Psoas muscle (tissue), 8 donors: ENCODE measurements around the gene GNAS-AS1. TPM values are rescaled to one million over a fixed set of nuclear protein-coding genes. Genes with fewer than 3 reads are reported as not detected.

Experiments
- ATAC-seq, 4 donors: fragments of 200-7000 bp; cut with Tn5 transposase; one replicate each; pipeline ENCODE4 v1.9.1; 2020; ENCODE audit warnings: moderate library complexity in 3 of 4, mild to moderate bottlenecking in 2 of 4
- DNase-seq, 2 donors: peaks; one replicate each; pipeline ENCODE4 v3.0.0-alpha.2; 2020
- H3K27ac ChIP-seq: fragments of 200-600 bp; one replicate; pipeline ENCODE4 v1.8.0; 2022
- H3K27me3 ChIP-seq, 3 donors: fragments of 200-600 bp in 1 of 3; one replicate each; pipeline versions ENCODE4 v1.6.1 to v1.8.0; 2013 to 2022; ENCODE audit warnings: low read length in 2 of 3, mild to moderate bottlenecking in 2 of 3, moderate library complexity in 1 of 3; ENCODE audit not compliant: insufficient read depth in 3 of 3
- H3K36me3 ChIP-seq, 2 donors: fragments of 200-600 bp in 1 of 2; one replicate each; pipeline versions ENCODE4 v1.6.1 to v1.8.0; 2013 to 2022; ENCODE audit warnings: low read depth in 1 of 2, mild to moderate bottlenecking in 1 of 2, moderate library complexity in 1 of 2; ENCODE audit not compliant: insufficient read depth in 1 of 2
- H3K4me1 ChIP-seq: fragments of 200-600 bp; one replicate; pipeline ENCODE4 v1.8.0; 2022
- H3K4me3 ChIP-seq: fragments of 200-600 bp; one replicate; pipeline ENCODE4 v1.8.0; 2022; ENCODE audit warnings: mild to moderate bottlenecking
- H3K9me3 ChIP-seq: fragments of 200-600 bp; one replicate; pipeline ENCODE4 v1.8.0; 2022
- WGBS, 3 donors: extraction: QIAGEN DNeasy Blood & Tissue Kit; methylation state at CpG; one replicate each; pipeline versions ENCODE4 v1.1.6 to v1.1.7; 2013; 5-methylcytosine and 5-hydroxymethylcytosine counted together
- intact Hi-C, 2 donors: fragments of 100-400 bp; cut with DNase I; formaldehyde crosslinking; loops; one replicate each; pipeline versions ENCODE4 v1.11.0 to v1.14.2; 2022
- polyA plus RNA-seq, 3 donors: library from polyadenylated mRNA; stranded (reverse); fragments of 200-250 nt; gene quantifications; one replicate each; pipeline ENCODE4 v1.2.3, GENCODE V29; 2013
- total RNA-seq, 4 donors: library from RNA; stranded (reverse); fragmentation: NEBNext Ultra II Directional in 2 of 4; extraction: Animal tissue kit (Norgen Biotek cat#: 25700) in 2 of 4; gene quantifications; one replicate each; pipeline versions ENCODE4 v1.2.1 to v1.2.4, GENCODE V29; 2021 to 2023
- TF ChIP-seq, protein P1 (sequence below): fragments of 200-600 bp; IDR thresholded peaks from one replicate; pipeline ENCODE4 v1.8.0; 2022; ENCODE audit warnings: antibody characterized with exemption
- donor health status: healthy with polysubstance abuse.
- donor health status: DM: no; HTN: no; CAD: no; lungs with moderate emphysema.
- donor health status: Bipolar disorder and iron deficiency.
- donor health status: healthy.
- donor health status: DM: yes; HTN: yes; CAD: no.
- donor health status: DM: no; HTN: no; CAD: no.
- donor health status: DM: no; HTN: no; CAD: no.
- donor health status: DM: yes; HTN: yes; CAD: no.

The GNAS-AS1 gene
- total and polyA plus RNA-seq, 7 donors: 0.03 to 1.0 (median 0.40) TPM; not detected in 1

DNA sequence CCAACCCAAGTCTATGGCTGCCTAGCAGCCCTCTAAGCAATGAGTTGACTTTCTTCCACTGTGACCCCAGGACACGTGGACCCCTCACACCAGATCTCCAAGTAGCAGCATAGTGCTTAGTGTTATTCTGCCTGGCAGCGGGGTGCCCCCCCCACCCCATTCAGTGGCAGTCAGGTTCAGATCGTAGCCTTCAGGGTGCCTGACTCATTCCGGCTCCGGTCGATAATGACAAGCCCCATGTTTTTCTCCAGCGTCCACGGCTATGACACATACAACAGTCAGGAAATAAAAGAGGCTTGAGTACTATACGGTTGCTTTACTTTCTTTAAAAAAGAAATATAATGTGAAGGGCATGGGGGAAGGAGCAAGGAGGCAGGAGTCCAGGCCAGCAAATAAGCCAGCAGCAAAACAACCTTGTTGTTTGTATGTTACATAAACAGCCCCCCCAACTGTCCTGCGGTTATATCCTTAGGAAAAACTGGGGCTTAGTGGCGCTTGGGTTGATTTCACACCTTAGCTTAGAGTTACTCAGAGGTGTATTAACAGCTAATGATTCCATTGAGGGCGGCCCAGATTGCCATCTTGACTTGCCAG, 24.9 kb upstream of the GNAS-AS1 start:
- TF ChIP-seq, protein P1, sequence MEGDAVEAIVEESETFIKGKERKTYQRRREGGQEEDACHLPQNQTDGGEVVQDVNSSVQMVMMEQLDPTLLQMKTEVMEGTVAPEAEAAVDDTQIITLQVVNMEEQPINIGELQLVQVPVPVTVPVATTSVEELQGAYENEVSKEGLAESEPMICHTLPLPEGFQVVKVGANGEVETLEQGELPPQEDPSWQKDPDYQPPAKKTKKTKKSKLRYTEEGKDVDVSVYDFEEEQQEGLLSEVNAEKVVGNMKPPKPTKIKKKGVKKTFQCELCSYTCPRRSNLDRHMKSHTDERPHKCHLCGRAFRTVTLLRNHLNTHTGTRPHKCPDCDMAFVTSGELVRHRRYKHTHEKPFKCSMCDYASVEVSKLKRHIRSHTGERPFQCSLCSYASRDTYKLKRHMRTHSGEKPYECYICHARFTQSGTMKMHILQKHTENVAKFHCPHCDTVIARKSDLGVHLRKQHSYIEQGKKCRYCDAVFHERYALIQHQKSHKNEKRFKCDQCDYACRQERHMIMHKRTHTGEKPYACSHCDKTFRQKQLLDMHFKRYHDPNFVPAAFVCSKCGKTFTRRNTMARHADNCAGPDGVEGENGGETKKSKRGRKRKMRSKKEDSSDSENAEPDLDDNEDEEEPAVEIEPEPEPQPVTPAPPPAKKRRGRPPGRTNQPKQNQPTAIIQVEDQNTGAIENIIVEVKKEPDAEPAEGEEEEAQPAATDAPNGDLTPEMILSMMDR: no peak
- DNase-seq (no peak), ATAC-seq (no peak)
- Histone ChIP-seq H3K36me3 (no peaks in the 10 kb centered on the region), H3K4me1 (no peaks in the 10 kb centered on the region), H3K4me3 (no peak overlapping the region), H3K9me3 (no peaks in the 10 kb centered on the region), H3K27me3 (no peaks in the 10 kb centered on the region), H3K27ac (no peak overlapping the region)
- WGBS, 3 donors: 63 to 76% (median 72%) methylated on average over 12 of the region's 12 CpGs
- intact Hi-C loops: loop anchor here in 1 of 2 donors (10.0 kb wide), 1 partner anchor 209 kb away; no protein-coding TSS in a partner anchor

DNA sequence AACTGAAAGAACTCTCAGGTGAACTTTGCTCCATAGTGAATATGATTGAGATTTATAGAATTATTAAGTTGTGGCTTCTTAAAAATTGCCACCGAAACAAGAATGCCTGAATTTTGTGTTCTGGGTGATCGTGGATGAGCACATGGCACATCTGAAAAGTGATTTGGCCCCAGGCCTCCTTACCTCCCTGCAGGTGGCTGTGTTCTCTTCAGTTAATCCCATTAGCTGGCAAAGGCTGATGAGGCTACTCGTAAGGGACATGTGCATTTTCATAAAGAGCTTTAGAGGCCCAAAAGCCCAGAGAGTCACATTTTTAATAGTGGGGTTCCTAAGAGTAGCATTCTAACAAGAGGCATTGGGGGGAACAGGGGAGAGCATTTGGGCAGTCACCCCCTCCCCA, 24.4 kb upstream of the GNAS-AS1 start:
- Histone ChIP-seq H3K4me3 (no peak overlapping the region), H3K4me1 (no peaks in the 10 kb centered on the region), H3K9me3 (no peaks in the 10 kb centered on the region), H3K36me3 (no peaks in the 10 kb centered on the region), H3K27me3 (no peaks in the 10 kb centered on the region), H3K27ac (no peak overlapping the region)
- WGBS, 3 donors: 71 to 89% (median 79%) methylated on average over 3 of the region's 3 CpGs
- DNase-seq (no peak), ATAC-seq (no peak)
- TF ChIP-seq, protein P1: no peak
- intact Hi-C loops: loop anchor here in 1 of 2 donors (10.0 kb wide), 1 partner anchor 210 kb away; no protein-coding TSS in a partner anchor

DNA sequence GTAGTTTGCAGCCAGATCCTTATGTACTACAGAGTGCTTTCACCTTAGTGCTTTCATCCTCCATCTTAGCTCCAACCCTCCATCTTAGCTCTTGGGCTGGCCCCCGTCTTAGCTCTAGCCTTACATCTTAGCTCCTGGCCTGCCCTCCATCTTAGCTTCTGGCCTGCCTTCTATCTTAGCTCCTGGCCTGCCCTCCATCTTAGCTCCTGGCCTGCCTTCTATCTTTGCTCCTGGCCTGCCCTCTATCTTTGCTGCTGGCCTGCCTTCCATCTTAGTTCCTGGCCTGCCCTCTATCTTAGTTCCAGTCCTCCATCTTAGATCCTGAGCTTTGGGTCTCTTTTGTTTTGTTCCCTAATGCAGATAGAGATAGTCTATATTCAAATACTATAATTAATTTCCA, 23.8 kb upstream of the GNAS-AS1 start:
- 94 to 100% (median 98%) methylated on average over 1 of the region's 1 CpG for WGBS, 3 donors
- TF ChIP-seq, protein P1: no peak
- intact Hi-C loops: loop anchor here (5.0 to 10.0 kb wide), 3 partner anchors 210 to 533 kb away; no protein-coding TSS in a partner anchor
- no peaks in the 10 kb centered on the region for H3K9me3 ChIP-seq
- H3K4me3 ChIP-seq: no peak overlapping the region
- H3K27ac ChIP-seq: no peak overlapping the region
- no peaks in the 10 kb centered on the region for H3K36me3 ChIP-seq
- H3K4me1 ChIP-seq: no peaks in the 10 kb centered on the region
- DNase-seq (no peak), ATAC-seq (no peak)
- no peaks in the 10 kb centered on the region for H3K27me3 ChIP-seq

DNA sequence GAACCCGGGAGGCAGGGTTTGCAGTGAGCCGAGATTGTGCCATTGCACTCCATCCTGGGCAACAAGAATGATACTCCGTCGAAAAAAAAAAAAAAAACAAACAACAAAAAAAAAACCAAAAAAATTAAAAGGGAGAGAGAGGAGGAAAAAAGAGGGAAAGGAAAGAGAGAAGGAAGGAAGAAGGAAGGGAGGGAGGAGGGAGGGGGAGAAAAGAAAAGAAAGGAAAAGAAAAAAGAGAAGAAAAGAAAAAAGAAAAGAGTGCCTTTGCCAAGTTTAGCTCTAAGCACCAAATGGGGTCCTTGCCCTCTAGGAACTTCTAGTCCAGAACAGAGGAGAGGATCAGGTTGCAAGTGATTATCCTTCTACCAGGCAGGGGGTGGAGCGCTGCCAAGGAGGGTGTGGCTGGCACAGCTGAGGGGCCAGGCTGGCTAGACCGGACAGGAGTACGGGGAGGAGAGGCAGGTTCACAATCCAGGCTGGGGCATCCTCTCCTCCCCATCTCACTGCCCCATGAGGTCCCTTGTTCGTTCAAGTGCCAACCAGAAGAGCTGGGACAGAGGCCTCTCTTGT, 20.9 kb upstream of the GNAS-AS1 start:
- intact Hi-C loops: loop anchor here (2.0 to 10.0 kb wide), 5 partner anchors 213 to 536 kb away; no protein-coding TSS in a partner anchor
- 62 to 78% (median 67%) methylated on average over 8 of the region's 8 CpGs for WGBS, 3 donors
- H3K36me3 ChIP-seq: no peaks in the 10 kb centered on the region
- TF ChIP-seq, protein P1: no peak
- no peak overlapping the region for H3K4me3 ChIP-seq
- H3K27ac ChIP-seq: no peak overlapping the region
- DNase-seq (no peak), ATAC-seq (peak in 1 of 4 donors; percentile 54)
- H3K4me1 ChIP-seq: no peaks in the 10 kb centered on the region
- no peaks in the 10 kb centered on the region for H3K9me3 ChIP-seq
- H3K27me3 ChIP-seq: no peaks in the 10 kb centered on the region
